G401.6 (cell line): ENCODE measurements around the gene TPD52L1.
"Not testable (repeated sequence)": the region's sequence is repeated elsewhere in the genome, so short reads cannot be mapped to it uniquely, and the experiment has no call there.

Source experiments
- FAIRE-seq: peaks from 2 replicates; lab custom pipeline; 2012; peaks lifted over from hg19 to GRCh38; lab: Jason Lieb, UNC

The TPD52L1 gene

DNA sequence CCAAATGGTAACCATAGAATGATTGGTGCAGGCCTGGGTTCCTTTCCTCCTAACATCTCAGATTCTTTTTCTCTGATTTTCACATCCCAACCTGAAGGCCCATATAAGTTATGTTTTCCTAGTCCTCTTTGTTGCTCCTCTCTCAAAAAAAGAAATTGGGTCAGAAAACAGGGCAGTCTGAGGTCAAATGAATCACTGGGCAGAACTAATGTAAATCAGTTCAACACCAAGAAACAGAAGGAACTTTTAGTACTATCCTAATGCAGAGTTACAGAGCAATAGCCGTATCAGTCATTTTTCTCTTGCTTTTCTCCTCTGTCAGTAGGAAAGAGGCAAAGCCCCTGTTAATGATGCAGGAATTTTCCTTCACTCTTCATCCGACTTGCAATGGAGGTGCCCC, 11.0 kb upstream of the TPD52L1 start:
- FAIRE-seq: no peak

DNA sequence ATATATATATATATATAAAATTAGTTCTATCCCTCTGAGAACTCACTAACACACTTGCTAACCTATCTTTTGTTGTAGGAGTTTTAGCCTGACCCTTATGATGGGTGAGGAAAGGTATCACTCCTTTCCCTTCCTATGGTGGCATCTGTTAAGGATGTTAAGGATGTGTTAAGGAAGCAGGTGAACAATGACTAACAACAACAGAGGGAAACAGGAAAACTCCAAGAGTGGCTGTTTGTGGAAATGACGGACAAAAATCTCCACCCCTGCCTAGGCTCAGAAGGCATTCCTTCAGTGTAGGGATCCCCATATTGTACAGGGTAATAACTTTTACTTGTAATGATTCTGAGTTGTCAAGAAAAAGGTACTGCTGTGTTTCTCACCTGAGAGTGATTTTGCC, 8.8 kb upstream of the TPD52L1 start:
- no peak for FAIRE-seq

DNA sequence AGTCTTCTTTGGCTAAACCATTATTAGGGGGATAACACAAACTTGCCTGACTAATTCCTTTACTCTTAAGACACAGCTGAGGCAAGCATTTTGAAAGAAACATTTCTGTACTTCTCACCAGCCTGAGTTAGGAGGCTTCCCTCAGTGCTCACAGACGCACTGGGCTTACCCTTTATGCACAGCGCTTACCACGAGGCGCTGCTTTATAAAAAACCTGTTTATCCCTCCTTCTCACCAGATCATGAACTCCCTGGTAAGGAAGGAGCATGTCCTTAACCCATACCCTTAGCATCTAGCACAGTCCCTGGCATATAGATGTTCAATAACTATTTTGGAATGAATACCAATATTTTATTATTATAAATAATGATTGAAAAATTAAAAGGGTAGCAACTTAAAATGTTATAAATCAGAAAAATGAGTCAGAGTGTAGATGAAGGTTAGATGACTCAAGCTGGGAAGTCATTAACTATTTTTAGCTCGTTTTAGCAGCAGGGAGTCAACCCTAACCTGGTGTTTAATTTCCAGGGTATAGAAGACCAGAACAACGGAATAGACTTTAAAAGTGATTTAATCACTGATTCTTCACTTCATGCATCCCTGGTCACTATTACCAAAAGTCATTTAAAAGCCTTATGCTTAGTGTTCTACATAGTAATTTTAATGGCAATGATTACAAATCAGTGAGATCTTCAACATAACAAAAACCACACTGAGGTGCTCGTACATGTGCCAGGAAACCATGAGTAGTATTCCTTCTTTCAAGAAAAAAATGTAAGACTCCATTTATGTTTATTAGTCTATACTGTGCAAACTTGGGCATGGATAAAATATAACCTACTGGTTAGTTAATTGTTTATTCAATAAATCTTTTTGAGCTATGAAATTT, 4.1 kb upstream of the TPD52L1 start:
- no peak for FAIRE-seq

DNA sequence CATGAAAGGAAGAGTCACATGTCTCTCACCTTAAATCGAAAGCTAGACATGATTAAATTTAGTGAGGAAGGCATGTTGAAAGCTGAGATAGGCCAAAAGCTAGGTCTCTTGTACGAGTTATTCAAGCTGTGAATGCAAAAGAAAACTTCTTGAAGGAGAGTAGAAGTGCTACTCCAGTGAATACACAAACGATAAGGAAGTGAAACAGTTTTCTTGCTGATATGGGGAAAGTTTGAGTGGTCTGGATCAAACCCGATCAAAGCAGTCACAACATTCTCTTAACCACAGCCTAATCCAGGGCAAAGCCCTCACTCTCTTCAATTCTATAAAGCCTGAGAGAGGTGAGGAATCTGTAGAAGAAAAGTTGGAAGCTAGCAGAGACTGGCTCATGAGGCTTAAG, 1.9 kb upstream of the TPD52L1 start:
- no peak for FAIRE-seq

DNA sequence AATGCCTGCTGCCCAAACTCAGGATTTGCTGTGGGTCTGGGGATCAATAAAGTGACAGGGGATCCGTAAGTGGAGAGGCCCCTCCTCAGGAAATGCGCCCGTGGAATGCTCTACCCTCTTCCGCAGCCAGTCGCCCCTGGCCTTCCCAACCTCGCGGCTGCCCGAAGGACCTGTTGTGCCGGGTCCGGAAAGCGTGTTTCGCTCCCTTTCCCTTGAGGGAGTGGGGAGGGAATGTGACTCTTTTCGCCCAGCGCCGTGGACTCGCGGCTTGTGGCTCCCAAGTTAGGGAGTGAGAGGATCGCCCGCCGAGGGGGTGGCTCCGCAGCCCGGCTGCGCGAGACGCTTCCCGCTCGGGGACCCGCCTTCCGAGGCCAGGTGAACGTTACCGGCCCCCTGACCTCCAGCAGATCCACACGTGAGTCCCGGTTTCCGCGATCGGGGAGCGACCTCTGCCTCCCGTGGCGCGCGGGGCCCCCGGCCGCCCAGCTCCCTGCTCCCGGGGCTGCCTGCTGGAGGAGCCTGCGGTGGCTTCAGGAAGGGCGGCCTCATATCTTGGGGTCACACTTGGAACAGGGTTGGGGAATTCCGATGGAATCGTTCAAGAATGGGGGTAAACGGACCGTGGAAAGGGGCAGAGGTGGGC, 666 bp downstream of the TPD52L1 start:
- FAIRE-seq: no peak

DNA sequence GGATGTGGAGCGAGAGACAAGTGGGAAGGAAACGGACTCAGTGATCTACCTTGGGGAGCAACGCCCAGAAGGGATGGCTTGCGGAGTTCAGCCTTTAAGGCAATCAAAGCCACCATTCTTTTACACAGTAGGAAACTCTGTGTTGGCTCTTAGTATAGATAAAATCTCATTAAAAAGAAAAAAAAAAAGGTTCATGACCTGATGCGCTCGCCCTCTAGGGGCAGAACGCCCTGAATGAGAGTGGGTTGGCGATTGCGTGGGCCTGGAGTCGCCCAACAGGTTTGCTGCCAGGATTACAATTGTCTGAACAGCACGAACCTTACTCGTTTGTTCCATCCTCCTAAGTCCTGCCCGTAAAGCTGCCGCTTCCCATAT, 1.2 kb downstream of the TPD52L1 start:
- FAIRE-seq: no peak

DNA sequence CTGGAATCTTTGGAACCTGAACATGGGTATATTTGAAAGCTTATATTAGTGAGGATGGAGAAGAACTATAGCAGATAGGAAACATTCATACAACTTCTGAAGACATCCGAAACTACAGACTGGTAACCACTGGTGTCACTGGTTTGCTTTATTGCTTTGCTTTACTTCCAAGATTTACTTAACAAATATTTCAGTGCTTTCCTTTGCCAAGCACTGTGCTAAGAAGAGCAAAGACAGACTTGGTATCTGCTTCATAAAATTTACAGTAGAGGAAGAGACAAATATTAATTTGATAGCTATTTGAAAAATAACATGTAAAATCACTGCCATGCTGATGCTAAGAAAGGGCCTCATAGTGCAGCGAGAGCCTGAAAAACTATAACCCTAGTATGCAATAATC, 1.8 kb downstream of the TPD52L1 start:
- FAIRE-seq: no peak

DNA sequence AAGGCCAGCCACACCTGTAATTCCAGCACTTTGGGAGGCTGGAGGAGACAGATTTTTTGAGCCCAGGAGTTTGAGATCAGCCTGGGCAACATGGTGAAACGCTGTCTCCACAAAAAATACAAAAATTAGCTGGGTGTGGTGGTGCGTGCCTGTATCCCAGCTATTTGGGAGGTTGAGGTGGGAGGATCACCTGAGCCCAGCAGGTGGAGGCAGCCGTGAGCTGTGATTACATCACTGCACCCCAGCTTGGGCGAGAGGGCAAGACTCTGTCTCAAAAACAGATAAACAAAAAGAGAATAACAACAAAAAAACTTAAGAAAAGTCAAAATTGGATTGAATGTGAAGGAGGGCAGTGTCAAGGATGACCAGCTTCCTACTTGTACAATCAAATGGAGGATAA, 2.9 kb downstream of the TPD52L1 start:
- no peak for FAIRE-seq

DNA sequence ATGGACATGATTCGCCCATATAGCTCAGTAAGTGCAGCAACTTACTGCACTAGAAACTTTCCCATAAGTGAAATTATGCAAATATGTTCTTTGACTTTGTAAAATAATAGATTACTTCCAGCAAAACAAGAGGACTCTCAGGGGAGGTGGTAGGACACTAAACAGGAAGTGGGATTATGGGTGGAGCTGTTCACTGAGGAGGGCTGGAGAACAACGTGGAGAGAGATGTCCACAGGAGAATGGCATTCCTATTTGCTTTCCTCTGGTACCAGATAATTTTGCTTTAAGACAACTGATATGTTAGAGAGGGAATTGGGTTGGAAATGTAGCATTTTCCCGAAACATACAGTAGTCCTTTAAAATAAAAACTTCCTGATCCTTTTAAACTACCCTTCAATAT, 3.7 kb downstream of the TPD52L1 start:
- FAIRE-seq: no peak

DNA sequence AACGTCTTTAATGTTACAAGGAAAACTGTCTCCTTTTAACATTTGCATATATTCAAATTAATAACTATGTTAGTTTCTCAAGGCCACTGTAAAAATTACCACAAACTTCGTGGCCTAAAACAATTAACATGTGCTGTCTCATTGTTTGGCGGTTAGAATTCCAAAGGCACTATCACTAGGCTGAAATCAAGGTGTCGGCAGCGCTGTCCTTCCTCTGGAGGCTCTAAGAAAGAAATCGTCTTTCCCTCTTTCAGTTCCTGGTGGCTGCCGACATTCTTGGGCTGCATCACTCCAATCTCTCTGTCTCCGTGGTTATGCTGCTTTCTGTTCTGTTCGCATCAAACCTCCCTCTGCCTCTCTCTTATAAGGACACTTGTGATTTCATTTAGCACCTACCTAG, 4.2 kb downstream of the TPD52L1 start:
- FAIRE-seq: no peak

DNA sequence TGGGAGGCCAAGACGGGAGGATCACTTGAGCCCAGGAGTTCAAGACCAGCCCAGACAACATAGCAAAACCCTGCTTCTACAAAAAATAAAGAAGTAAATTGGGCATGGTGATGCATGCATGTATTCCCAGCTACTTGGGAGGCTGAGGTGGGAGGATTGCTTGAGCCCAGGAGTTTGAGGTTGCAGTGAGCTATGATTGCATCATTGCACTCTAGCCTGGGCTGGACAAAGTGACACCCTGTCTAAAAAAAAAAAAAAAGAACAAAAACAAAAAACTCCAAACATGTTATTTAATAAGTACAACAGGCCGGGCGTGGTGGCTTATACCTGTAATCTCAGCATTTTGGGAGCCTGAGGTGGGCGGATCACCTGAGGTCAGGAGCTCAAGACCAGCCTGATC, 9.8 kb downstream of the TPD52L1 start:
- not testable (repeated sequence) for FAIRE-seq

DNA sequence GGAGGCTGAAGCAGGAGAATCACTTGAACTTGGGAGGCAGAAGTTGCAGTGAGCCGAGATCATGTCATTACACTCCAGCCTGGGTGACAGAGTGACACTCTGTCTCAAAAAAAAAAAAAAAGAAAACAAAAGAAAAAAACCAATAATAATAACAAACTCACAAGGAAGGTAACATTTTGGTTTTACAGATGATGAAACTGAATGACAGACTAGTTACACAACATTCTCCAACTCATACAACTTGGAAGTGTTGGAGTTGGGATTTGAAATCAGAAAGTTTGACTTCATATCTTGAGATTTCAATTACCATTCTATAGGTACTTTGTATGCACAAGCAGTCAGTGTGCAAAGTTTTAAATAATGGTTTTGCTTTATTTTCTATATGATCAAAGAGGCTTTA, 10.2 kb downstream of the TPD52L1 start:
- FAIRE-seq: no peak

DNA sequence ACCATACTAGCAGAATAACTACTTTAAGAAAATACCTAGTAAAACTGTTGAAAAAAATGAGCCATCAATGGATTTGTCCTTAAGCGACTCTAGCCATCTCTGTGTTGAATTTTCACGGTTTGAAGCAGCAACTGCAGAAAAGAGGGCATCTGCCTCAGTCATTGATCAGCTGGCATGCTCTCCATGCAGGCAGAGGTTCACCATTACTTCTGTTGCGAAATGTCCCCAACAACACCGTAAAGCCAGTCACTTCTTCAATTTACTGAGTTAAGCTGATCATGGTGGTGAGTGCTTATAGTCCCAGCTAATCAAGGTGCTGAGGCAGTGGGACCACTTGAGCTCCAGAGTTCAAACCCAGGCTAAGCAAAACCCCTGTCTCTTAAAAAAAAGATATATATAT, 11.1 kb downstream of the TPD52L1 start:
- FAIRE-seq: no peak

DNA sequence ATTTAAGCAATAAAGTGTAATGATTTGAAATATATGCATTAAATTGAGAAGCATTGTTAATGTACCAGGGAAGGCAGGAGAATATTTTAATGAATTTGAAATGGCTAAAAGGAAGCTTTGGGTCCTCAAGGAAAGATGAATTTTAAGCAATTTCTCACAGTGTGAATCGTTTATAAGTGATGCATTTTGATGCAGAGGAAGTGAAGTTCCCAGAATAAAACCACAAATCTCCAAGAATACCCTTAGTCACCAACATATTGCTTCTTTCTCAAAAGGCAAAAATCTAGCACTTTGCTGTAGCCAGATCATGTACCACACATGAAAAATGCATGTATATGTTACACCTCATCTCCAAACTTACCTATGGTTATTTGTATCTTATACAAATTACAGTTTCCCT, 11.7 kb downstream of the TPD52L1 start:
- no peak for FAIRE-seq

DNA sequence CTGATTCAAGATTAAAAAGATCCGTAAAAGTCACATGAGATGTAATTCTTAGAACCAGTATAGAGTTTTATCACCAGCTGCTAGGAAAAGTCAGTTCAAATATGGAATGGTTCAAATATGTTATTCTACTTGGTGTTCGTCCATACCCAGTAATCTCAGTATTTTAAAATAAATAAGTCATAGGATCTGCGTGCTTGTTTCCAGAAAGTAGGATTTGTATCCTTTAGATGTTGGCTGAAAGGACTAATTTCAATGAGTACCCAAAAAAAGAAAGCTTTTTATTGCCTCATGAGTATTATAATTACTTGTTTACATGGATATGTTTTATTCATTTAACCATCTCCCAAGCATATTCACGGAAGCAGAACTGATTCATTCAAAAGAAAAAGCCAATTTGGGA, 12.2 kb downstream of the TPD52L1 start:
- no peak for FAIRE-seq

DNA sequence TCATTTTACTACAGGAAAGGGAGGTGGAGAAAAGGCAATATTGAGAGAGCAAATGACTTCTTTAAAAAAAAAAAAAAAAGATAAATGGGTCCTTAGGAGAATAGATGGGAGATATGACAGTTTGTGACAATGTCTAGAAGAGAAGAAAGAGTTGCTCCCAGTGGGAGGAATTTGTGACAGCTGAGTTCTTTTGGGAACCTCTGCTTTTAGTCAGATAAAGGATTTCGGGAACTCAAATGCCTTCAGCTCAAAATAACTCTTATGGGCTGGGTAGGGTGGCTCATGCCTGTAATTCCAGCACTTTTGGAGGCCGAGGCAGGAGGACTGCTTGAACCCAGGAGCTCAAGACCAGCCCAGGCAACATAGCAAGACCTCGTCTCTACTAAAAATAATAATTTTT, 13.1 kb downstream of the TPD52L1 start:
- no peak for FAIRE-seq

DNA sequence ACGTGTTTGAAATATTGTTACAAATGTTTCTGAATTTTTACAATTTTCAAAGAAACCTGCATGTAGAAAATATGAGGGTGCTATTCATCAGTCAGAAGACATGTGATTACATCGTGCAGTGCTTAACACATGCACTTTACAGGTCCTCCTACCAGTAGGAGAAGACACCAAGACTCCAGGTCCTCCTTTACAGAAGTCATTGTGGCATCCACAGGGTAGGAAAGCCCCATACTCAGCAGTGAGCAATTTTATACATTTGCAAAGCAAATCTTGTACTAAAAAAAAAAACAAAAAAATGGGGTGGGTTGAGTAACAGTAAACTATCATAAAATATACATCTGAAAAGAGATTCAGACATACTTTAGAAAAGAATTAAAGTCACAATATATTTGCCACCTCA, 14.0 kb downstream of the TPD52L1 start:
- FAIRE-seq: no peak

DNA sequence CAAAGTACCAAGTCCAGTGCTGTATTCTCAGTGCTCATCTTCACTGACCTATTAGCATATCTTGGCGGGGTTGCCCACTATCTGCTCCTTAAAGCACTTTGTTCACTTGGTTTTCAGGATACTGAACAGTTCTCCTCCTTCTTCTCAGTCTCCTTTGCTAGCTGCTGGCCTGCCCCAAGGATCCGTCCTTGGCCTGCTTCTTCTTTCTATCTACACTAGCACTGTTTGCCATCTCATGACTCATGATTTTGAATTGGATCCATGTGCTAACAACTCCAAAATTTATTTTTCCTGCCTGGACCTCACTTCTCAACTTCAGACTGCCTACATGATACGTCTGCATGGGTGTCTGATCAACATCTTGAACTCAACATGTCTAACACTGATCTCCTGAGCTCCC, 15.5 kb downstream of the TPD52L1 start:
- FAIRE-seq: no peak

DNA sequence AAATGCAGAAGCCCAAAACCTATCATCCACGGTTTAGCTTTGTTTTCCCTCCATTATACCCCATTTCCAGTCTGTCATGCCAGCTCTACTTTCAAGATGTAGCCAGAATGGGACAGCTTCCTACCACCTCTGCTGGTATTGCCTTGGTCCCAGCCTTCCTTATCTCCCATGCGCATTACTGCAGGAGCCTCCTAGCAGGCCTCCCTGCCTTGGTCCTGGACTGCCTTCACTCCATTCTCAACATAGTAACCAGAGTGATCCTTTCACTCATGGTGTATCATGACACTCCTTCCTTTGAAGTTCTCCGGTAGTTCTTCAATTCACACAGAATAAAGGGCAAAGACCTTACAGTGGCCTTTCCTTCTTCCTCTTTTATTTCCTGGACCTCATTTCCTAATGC, 15.9 kb downstream of the TPD52L1 start:
- no peak for FAIRE-seq

DNA sequence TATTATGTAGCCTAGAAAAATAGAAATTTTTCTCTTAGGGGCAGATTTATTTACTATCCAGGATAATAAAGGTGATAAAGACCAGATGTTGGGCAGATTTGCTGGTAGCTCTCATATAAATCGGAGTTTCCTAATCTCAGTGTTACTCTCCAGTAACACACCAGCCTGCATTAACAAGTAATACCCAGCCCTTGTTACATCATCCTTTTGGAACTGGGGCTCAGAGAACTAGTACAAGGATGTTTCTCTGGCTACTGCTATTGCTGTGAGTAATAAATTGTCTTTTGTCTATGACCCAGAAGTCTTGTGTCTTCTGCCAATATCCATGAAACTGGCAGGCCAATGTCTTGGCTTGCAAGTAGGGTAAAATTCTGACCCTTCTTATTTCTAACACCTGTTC, 16.8 kb downstream of the TPD52L1 start:
- no peak for FAIRE-seq

DNA sequence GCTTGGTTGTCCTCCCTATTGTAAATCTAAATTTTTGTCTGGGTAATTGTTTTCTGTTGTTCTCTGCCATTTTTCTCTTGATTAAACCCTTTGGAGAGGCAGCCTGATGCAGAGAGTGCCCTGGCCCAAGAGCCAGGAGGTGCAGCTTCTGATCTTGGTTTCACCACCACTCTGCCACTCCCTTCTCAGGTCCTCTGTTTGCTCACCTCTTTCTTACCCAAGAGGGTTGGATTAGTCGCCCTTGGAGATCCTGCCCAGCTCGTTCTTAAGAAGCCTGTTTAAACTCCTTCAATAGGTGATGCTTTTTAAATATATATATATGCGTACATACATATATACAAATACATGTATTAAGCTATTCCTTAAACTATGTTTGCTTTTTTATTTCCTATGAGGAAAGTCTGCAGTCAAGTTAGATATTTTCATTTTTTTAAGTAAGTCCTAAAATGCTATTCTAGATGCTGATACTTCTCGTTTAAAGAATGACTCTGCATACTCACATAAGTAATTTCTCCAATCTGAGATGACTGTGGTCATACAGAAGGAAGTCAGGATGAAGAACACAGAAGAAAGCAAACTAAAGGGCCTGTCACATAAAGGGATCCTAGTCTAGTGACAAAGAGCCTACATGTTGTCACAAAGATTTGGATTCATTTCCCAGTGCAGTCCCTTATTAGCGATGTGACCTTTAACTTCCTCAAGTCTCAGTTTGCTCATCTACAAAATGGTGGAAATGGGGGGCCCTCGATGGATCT, 19.9 kb downstream of the TPD52L1 start:
- FAIRE-seq: no peak

DNA sequence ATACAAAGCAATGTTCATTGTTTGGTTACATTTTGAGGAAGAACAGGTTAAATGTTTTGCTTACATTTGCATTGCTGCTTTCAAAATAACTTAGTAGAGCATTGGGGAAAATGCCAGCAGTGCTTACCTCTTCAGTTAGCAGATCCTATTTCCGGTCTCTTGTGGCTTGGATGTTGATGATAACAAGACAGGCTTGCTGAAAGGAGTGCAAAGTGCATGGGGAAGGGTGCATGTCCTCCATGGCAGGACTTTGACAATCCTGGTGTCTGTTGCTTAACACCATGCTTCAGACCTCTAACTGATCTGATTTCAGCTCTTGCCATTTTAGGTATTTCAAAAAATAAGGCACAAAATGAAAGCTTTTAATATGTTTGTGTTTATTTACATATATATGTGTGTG, 21.1 kb downstream of the TPD52L1 start:
- FAIRE-seq: no peak

DNA sequence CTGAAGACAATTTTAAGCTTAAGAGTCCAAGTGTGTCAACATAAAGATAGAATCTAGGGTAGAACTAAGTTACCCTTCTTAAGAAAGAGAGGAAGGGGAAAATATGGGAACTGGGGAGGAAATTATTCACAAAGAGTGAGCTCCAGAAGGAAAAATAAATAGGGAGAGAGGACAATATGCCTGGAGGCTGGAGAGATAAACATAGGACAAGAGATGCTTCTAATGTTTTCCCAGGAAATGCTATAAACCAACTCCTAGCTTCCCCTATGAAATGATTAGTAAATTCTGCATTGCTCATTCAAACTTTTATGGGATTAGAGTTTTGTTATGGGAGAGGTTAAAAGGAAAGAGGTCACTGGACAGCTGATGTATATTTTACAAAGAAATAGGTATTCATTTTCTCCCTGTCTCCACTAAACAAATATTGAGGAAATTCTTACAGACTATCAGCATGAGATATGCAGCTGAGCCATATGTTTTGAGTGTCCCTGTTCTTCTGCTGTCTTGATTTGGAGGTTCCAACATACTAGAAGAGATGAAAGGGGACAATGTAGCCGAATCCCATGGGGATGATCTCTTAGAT, 22.0 kb downstream of the TPD52L1 start:
- FAIRE-seq: no peak
